ENCODE measurements around the gene DUSP10. TPM values are rescaled to one million over a fixed set of nuclear protein-coding genes. Genes with fewer than 3 reads are reported as not detected.

The DUSP10 gene
- total RNA-seq, 1 experiment from 2014 or later: 1.7 TPM

DNA sequence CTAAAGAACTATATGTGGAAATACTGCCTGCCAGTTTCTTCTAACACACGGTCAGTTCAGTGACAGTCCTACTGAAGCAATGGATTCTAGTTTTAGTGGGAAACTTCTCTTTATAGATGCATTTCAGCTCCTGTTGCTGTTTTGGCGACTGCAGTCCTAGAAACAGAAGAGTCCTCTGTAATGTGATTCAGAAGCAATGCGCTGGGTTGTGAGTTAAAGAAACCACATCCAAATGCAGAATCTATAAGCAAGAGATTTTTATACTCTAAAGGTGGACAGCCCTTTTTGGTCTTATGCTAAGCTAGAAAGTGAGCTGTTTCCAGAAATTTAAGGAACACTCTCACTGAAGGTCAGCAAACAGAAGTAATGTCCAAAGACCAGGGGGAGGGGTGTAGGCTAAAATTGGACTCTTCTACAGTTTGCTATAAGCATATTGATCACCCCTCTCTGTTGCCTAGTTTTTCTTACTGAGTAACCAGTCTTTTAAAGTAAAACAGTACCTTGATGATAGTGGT, 30.8 kb downstream of the DUSP10 start:
- Histone ChIP-seq H3K4me2 (ENCODE audit: low read length) (no peak overlapping the region), H3K4me1 (ENCODE audit: control insufficient read depth in 1 of 2, insufficient read depth in 2 of 2, low read length in 2 of 2) (peaks cover 0 to 2% of the 10 kb centered on the region in 2 experiments; a peak in 1 of 4 replicates), H3K9me3 (ENCODE audit: control insufficient read depth in 1 of 2, insufficient read depth in 1 of 2, low read depth in 1 of 2, low read length in 2 of 2) (no peaks in the 10 kb centered on the region), H3K4me3 (replicated peaks in 1 of 2; ENCODE audit: low read depth in 1 of 2, low read length in 2 of 2) (no peak overlapping the region), H3K36me3 (ENCODE audit: control insufficient read depth in 1 of 2, insufficient read depth in 2 of 2, low read length in 2 of 2) (no peaks in the 10 kb centered on the region), H3K27me3 (ENCODE audit: insufficient read depth, low read length) (no peaks in the 10 kb centered on the region), H4K20me1 (ENCODE audit: insufficient read depth) (no peaks in the 10 kb centered on the region), H3K9ac (ENCODE audit: low read length) (no peak overlapping the region), H3K9me2 (ENCODE audit: insufficient read depth) (no peaks in the 10 kb centered on the region), H3K27ac (ENCODE audit: low read depth, low read length) (no peak overlapping the region), H3K79me2 (ENCODE audit: insufficient read depth, low read length) (no peaks in the 10 kb centered on the region), H2AFZ (ENCODE audit: low read depth, low read length, poor library complexity, severe bottlenecking) (no peak overlapping the region)
- no peak for DNase-seq (ENCODE audit: low read depth, low spot score)
- ChIA-PET CTCF (no interaction called here), RAD21 (ENCODE audit: low non-redundant PET in 1 of 2, low total read pairs in 2 of 2, uncharacterized antibody in 2 of 2, unreplicated experiment in 2 of 2) (no interaction called here), POLR2A (no interaction called here)
- no peak for ATAC-seq
- no peak for TF ChIP-seq SRF (IDR thresholded peaks at IDR 0.05; ENCODE audit: low read depth)
- TF ChIP-seq EZH2 (IDR thresholded peaks at IDR 0.05): no peak
- TF ChIP-seq ZFX (IDR thresholded peaks at IDR 0.05): no peak
- TF ChIP-seq EGR1 (IDR thresholded peaks at IDR 0.05; ENCODE audit: low read depth): no peak
- TF ChIP-seq SIN3A (IDR thresholded peaks at IDR 0.05; ENCODE audit: low read depth): no peak
- no peak for TF ChIP-seq ZNF274 (IDR thresholded peaks at IDR 0.05; ENCODE audit: low read depth, low read length)
- TF ChIP-seq FOSL1 (IDR thresholded peaks at IDR 0.05; ENCODE audit: low read depth): no peak
- TF ChIP-seq, protein P1, sequence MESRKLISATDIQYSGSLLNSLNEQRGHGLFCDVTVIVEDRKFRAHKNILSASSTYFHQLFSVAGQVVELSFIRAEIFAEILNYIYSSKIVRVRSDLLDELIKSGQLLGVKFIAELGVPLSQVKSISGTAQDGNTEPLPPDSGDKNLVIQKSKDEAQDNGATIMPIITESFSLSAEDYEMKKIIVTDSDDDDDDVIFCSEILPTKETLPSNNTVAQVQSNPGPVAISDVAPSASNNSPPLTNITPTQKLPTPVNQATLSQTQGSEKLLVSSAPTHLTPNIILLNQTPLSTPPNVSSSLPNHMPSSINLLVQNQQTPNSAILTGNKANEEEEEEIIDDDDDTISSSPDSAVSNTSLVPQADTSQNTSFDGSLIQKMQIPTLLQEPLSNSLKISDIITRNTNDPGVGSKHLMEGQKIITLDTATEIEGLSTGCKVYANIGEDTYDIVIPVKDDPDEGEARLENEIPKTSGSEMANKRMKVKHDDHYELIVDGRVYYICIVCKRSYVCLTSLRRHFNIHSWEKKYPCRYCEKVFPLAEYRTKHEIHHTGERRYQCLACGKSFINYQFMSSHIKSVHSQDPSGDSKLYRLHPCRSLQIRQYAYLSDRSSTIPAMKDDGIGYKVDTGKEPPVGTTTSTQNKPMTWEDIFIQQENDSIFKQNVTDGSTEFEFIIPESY (IDR thresholded peaks at IDR 0.05; ENCODE audit: extremely low read depth, insufficient replicate concordance, low read length): no peak
- TF ChIP-seq TCF7L2 (IDR thresholded peaks at IDR 0.05; ENCODE audit: borderline replicate concordance, extremely low read depth, insufficient read depth, insufficient read length): no peak
- TF ChIP-seq POLR2AphosphoS5 (IDR thresholded peaks at IDR 0.05; ENCODE audit: low read depth, low read length): no peak
- TF ChIP-seq EZH2phosphoT487 (IDR thresholded peaks at IDR 0.05; ENCODE audit: borderline replicate concordance): no peak
- TF ChIP-seq, protein P2, sequence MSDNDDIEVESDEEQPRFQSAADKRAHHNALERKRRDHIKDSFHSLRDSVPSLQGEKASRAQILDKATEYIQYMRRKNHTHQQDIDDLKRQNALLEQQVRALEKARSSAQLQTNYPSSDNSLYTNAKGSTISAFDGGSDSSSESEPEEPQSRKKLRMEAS (IDR thresholded peaks at IDR 0.05): no peak
- no TSS peak for BruUV-seq (replicated peaks)
- intact Hi-C loops (cut with micrococcal nuclease): no loop called here

All from HCT116 (cell line).